Measurements from ENCODE around the gene POLR3B.
A peak's percentile ranks its signal among the peaks of the same experiment; 100 is the strongest.
"Not testable (repeated sequence)": the region's sequence is repeated elsewhere in the genome, so short reads cannot be mapped to it uniquely, and the experiment has no call there.

The POLR3B gene

GRCh38 chr12:106342397-106343213 lies 14.9 kb upstream of the POLR3B start:
- no peak for DNase-seq (ENCODE audit: low spot score)

DNA sequence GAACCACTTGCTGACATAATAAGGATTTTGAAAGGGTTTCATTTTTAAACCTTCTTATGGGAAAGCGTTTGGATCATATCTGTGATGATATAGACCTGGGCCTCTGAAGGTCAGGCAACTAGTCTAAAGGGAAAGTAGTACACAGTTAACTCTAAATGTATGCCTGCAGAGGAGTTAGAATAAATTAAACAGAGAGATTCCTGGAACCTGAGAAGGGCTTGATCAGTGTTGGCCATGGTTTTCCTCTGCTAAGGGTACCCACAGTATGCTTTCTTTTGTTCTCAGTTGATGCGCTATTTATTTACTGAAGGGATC lies 14.4 kb upstream of the POLR3B start:
- DNase-seq (ENCODE audit: low spot score) = no peak

GRCh38 chr12:106344131-106344530 lies 13.4 kb upstream of the POLR3B start:
- DNase-seq (ENCODE audit: low spot score) = no peak

DNA sequence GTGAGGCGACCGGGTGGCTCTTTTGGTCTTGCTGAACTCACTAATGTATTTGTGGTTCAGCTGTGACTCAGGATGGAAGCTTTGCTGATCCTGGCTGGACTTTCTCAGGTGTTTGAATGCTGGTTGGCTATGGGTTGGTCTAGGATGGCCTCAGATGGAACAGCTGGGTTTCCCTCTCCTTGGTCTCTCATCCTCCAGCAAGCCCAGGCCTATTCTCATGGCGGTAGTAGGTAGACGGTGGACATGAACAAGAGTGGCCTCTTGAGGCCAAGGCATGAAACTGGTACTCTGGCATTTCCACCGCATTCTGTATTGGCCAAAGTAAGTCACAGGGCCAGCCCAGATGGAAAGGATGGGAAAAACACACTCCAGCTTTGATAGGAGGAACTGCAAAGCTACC lies 11.8 kb upstream of the POLR3B start:
- peak; percentile 43 for DNase-seq (ENCODE audit: low spot score)

DNA sequence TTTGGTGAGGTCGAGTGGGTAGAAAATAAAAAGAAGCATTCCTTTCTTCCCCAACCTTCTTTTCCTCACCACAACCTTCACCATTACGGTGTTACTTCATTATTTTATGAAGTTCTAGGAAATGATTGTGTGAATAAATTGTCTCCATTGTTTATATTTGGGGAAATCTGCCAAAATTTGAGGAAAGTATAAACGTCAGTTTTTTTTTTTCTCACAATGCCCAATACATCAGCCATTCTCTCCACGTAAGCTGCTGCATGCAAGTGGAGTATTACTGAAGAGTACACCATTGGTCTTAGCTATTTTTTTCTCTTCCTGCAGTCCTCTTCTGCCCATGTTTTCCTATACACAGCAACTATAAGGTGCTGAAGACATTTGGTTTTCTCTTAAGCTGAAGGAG lies 9.1 kb upstream of the POLR3B start:
- DNase-seq (ENCODE audit: low spot score) = no peak

DNA sequence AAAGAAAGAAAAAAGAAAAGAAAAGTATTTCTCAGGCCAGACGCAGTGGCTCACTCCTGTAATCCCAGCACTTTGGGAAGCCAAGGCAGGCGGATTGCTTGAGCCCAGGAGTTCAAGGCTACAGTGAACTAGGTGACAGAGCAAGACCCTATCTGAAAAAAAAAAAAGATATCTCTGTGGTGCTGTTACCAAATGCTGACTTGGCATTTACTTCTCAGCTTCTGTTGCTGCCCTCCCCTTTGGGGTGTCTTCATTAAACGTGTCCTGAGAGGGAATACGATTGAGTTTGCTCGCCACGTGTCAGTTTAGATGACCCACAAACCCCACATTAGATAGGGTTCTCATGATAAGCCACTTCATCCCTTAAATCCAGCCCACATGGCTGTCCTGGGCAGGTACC lies 4.4 kb upstream of the POLR3B start:
- no peak for DNase-seq (ENCODE audit: low spot score)

GRCh38 chr12:106358396-106359241 lies 1.1 kb downstream of the POLR3B start:
- no peak for DNase-seq (ENCODE audit: low spot score)

DNA sequence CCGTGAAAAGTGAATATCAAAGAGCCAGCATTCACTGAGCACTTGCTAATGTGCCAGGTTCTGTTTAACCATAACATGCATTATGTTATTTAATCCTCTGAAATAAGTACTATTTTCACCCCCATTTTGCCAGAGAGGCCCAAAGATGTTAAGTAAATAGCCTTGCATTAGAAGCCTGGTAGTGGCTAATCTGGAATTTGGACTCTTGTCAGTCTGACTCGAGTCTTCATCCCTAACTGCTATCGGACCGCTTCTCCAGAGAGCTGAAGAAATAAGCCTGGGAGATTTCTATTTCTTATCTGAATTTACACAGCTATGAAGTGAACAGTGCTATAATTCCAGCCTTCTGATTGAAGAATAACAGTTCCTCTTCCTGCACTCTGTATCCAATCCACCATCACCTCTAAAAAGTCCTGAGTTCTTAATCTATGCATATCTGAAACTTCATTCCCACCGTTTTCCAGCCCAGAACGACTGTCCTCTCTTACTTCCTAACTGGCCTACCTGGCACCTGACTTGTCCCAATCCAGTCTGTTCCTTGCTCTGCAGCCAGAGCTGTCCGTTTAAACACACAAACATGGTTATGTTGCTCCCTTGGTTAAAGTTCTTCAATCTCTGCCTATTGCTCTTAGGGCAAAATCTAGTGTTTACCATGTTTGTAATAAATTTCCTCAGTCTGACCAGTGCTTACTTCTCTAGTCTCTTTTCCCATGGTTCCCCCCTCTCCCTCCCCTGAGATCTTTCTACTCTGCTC lies 2.3 kb downstream of the POLR3B start:
- no peak for DNase-seq (ENCODE audit: low spot score)

GRCh38 chr12:106360400-106360994 lies 2.9 kb downstream of the POLR3B start:
- DNase-seq (ENCODE audit: low spot score) = no peak

DNA sequence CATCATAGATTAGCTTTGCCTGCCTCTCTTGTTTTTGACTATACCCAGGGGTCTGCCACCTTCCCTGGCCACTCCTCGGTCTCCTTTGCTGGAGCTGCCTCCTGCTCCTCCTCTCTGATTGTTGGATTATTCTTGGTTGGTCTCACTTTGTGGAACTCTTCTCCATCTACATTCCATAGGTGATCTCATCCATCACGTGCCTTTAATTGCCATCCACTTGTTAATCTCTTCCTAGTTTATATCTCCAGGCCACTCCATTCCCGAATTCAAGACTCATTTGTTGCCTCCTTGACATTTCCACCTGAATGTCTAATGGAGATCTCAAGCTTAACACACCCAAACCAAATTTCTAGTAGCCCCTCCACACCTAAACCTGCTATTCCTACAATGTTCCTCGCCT lies 5.4 kb downstream of the POLR3B start:
- DNase-seq (ENCODE audit: low spot score) = no peak

GRCh38 chr12:106364261-106364660 lies 6.7 kb downstream of the POLR3B start:
- no peak for DNase-seq (ENCODE audit: low spot score)

GRCh38 chr12:106369624-106370346 lies 12.2 kb downstream of the POLR3B start:
- no peak for DNase-seq (ENCODE audit: low spot score)

DNA sequence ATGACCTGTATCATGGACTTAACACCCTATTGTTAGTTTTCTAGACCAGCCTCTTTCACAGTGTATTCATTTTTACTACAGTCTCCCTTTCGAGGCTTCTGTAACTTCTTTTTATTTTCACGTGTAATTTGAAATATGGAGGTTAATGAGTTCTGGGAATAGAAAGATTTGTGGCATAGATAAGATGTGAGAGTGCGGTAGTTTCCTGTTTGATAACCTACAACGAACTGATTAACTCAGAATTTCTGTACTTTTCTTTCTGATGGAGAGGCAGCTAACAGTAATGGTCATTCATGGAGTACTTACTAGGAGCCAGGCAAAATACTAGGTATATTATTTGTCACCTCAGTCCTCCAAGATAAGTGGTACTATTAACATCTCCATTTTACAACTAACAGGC lies 21.2 kb downstream of the POLR3B start:
- no peak for DNase-seq (ENCODE audit: low spot score)

DNA sequence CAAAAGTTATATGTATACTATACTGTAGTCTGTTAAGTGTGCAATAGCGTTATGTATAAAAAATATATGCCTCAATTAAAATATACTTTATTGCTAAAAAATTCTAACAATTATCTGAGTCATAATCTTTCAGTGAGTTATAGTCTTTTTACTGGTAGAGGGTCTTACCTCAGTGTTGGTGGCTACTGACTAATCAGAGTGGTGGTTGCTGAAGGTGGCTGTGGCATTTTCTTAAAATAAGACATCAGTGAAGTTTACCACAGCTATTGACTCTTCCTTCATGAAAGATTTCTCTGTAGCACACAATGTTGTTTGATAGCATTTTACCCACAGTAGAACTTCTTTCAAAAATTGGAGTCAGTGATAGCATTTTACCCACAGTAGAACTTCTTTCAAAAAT lies 23.4 kb downstream of the POLR3B start:
- no peak for DNase-seq (ENCODE audit: low spot score)

DNA sequence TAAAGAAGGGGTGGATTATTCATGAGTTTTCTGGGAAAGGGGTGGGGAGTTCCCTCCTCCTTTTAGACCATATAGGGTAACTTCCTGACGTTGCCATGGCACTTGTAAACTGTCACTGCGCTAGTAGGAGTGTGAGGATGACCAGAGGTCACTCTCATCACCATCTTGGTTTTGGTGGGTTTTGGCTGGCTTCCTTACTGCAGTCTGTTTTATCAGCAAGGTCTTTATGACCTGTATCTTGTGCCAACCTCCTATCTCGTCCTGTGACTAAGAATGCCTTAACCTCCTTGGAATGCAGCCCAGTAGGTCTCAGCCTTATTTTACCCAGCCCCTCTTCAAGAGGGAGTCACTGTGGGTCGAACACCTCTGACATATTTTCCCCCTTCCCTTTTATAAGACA lies 24.3 kb downstream of the POLR3B start:
- not testable (repeated sequence) for DNase-seq (ENCODE audit: low spot score)

DNA sequence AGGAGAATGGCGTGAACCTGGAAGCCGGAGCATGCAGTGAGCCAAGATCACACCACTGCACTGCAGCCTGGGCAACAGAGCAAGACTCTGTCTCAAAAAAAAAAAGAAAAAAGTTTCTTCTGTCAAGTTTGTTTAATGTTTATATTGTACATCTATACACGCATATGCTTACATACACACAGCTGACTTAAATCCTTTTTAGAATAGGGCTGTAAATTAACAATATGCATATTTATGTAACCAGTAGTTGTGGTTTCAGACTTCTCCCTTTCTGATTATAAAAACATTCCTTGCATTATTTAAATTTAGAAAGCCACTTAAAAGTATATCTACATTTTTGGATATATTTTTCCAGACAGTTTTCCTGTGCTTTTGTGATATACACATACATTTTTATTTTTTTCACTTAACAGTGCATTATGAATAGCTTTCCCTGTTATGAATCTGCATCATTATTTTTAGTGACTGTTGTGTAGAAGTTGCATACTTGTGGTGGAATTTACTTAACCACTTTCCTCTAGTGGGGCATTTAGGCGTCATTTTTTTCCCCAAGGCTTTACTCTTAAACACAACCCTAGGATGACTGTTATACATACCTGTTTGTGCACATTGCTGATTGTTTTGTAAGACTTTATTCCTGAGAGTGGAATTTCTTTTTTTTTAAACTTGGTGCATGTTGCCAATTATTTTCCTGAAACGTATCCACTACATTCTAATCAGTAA lies 29.4 kb downstream of the POLR3B start:
- no peak for DNase-seq (ENCODE audit: low spot score)

DNA sequence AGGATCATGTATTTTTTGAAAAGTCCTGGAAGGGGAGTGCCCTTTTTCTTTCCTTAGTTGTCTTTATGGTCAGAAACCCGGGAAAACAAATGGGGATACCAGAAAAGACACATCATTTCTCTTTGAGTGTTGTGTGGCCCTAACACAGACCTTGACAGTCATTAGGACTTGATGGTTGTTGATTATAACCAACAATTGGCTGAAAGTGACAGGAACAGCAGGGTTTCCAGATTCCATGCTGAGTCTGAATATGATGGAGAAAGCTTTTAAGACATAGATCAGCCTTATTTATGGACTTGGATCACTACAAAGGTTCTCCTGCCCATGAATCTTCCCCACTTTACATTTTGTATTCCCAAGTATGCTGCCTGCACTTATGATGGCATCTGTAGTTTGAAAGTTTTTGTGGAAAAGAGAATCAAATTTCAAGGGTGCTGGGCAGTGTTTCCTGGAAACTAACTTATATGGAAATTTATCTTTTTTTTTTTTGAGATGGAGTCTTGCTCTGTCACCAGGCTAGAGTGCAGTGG lies 30.4 kb downstream of the POLR3B start:
- no peak for DNase-seq (ENCODE audit: low spot score)

DNA sequence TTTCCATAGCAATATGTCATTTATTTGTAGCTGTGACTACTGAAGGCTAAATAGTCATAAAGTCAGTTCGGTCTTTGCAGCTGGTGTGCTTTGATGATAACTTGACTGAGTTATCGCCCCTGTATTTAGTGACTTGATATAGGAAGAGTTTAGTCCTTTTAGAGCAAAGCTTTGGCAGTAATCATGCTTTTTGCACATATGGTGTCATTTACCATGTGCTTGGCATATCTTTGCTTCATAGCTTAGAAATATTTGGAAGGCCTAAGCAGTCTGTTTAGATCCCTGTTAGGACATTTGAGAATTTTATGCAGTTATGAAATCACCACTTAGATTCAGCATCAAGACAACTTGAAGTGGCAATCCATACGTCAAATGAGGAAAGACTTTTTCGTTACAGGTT lies 31.6 kb downstream of the POLR3B start:
- DNase-seq (ENCODE audit: low spot score) = no peak

GRCh38 chr12:106392759-106393158 lies 35.2 kb downstream of the POLR3B start:
- no peak for DNase-seq (ENCODE audit: low spot score)

DNA sequence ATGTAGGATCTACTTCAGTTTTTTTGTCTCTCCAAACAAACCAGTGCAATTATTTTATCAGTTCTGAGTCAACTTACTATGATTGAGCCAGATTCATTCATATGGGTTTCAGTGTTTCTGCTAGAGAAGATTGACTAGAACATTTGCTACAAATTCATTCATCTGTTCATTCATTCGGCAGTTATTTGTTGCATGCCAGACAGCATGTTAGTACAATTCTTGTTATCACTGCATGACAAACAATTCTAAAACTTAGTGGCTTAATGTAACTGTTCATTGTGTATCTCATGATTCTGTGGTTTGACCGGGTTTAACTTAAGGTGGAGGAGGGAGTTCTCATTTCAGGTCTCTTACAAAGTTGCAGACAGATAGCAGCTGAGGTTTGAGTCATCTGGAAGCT lies 52.3 kb downstream of the POLR3B start:
- DNase-seq (ENCODE audit: low spot score) = no peak

- no peak for DNase-seq (ENCODE audit: low spot score)
These were observed 55.0 kb downstream of the POLR3B start for GRCh38 chr12:106412563-106412962.

All from putamen (tissue), 1 donor.